GM21447 (cell line): ENCODE measurements around the gene CPLANE1.
"Not testable (repeated sequence)": the region's sequence is repeated elsewhere in the genome, so short reads cannot be mapped to it uniquely, and the experiment has no call there.

Experiments
- ATAC-seq: cut with Tn5 transposase; IDR thresholded peaks from one replicate; pipeline ENCODE4 v1.9.1; 2021; ENCODE audit not compliant: unreplicated experiment

Gene CPLANE1

GRCh38 chr5:37208883-37209797, 40.0 kb downstream of the CPLANE1 start:
- ATAC-seq: no peak

DNA sequence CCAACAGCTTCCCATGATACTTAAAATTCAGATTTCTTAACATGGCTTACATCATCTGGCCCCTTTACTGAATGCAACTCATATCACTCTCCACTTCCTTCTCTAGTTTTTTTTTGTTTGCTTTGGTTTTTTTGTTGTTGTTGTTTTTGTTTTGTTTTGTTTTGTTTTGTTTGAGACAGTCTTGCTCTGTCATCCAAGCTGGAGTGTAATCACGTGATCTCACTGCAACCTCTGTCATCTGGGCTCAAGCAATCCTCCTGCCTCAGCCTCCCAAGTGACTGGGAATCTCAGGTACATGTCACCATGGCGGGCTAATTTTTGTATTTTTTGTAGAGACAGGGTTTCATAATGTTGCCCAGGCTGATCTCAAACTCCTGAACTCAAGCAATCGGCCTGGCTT, 41.4 kb downstream of the CPLANE1 start:
- ATAC-seq: no peak

GRCh38 chr5:37206736-37207135, 42.4 kb downstream of the CPLANE1 start:
- ATAC-seq: no peak

- ATAC-seq: no peak
Measured at GRCh38 chr5:37198842-37199241, 50.3 kb downstream of the CPLANE1 start.

GRCh38 chr5:37198061-37198460, 51.1 kb downstream of the CPLANE1 start:
- ATAC-seq: peak; percentile 69

- ATAC-seq: peak; percentile 96
Measured at GRCh38 chr5:37197340-37198050, 51.7 kb downstream of the CPLANE1 start.

- no peak for ATAC-seq
Measured at GRCh38 chr5:37190592-37190991, 58.6 kb downstream of the CPLANE1 start.

- ATAC-seq: no peak
Measured at GRCh38 chr5:37189355-37189754, 59.8 kb downstream of the CPLANE1 start.

DNA sequence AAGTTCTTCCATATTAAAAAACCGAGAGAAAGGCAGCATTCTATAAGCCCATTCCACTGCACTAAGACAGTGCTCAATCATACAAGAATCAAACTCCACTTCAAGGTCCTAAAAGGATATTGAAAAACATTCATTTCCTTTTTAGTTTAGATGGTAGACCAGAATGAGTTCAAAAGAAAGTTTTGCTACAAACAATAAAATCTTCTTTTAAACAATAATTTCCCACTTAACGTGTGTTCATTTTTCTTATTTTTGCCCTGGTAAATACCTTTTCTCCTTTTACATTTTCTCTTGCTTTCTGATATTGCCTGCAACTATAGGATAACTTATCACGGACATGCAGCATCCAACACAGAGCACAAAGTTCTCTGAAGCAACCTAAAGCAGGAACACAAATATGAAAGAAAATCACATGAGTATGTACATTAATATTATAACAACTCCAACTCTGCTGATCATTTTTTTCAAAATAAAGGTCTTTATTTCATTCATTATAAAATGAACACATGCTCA, 61.7 kb downstream of the CPLANE1 start:
- no peak for ATAC-seq

DNA sequence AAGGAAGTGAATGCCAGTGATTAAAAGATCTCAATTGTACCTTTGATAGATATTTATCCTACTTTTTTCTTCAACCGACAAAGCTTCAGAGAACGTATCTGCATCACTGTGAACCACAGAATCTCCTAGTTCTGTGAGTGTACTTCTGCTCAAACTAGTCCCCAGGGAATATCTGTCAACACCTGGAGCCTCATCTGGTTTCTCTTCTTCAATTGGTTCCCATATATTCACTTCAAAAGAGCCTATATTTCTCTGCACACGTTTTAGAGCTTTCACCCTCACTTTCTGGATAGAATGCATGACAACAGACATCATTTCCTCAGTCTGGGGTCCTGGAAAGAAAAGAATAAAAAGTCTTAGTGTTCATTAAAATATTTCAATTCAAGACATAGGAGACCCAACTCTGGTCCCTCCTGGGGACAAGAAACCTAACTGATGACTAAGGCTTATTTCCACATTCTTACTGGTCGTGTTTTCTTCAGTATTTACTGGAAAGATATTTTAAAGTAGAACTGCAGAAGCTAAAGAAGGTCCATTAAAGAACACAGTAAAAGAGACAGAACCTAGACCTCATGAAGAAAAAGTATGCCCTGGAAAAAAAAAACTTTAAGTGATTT, 64.3 kb downstream of the CPLANE1 start:
- ATAC-seq: peak; percentile 92

GRCh38 chr5:37182667-37183066, 66.5 kb downstream of the CPLANE1 start:
- ATAC-seq: no peak

GRCh38 chr5:37174928-37175327, 74.2 kb downstream of the CPLANE1 start:
- no peak for ATAC-seq

DNA sequence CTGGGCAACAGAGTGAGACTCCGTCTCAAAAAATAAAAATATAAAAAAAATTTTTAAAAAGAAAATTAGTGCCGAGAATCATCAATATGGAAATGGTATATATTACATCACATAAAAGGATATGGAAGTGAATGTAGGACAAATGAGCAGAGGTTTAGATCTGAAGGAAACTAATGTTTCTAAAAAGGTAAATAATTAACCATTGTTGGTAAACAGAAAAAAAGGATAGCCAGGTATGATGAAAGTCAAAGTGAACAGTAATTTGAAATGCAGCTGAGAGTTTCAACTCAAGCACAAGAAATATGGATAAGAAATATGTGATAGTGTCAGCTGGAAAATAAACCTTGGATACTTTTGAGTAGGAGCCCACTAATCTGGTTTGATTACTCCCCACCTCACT, 76.2 kb downstream of the CPLANE1 start:
- no peak for ATAC-seq

- no peak for ATAC-seq
Measured at GRCh38 chr5:37170856-37171255, 78.3 kb downstream of the CPLANE1 start.

DNA sequence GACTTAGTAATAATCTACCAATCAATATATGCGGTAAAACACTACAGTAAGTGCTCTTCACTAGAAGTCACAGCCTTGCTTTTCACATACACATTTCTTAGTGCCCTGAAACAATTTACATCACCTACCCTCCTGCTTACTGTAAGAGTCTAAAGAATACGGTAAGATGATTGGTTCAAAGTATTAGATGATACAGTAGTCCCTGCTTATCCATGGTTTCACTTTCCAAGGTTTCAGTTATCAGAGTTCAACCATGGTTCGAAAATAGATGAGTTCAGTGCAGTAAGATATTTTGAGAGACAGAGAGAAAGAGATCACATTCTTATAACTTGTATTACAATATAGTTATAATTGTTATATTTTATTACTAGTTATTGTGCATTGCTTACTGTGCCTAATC, 83.0 kb downstream of the CPLANE1 start:
- no peak for ATAC-seq

DNA sequence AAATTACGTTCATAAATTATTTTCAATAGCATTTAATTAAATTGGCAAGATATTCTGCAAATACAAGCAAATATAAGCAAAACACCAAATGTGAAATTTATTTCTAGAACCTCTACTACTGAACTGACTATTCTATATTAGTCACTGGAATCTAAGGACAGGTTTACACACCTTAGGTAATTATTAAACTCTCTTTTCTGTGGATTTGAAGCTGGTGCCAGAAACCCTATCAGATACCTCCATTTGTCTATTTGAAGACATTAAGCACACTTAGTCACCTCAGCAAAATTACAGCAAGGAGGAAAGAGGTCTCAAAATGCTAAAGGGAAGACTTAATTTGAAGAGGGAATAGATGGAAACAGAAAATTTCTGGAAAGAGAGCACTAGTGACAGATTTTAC, 83.4 kb downstream of the CPLANE1 start:
- no peak for ATAC-seq

DNA sequence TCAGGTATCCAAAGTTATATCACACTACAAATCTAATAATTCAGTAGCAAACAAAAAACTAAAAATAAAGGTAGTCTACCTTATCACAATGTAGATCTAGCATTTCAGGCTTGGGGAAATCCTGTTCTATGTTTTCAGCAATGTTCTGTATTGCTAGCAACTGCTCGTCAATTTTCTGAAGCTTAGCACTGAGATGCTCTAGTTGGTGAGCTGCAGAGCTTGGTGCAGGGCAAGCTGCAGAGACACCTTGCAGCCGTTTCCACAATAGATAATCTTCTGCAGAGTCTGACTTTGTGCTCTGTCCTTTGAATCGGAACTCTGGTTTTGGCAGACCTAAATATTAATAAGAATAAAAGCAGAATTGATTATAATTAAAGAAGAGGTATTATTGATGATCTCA, 95.5 kb downstream of the CPLANE1 start:
- no peak for ATAC-seq

GRCh38 chr5:37146896-37147295, 102.3 kb downstream of the CPLANE1 start:
- ATAC-seq: no peak

- no peak for ATAC-seq
Measured at GRCh38 chr5:37136694-37137093, 112.5 kb downstream of the CPLANE1 start.

GRCh38 chr5:37135312-37135711, 113.9 kb downstream of the CPLANE1 start:
- not testable (repeated sequence) for ATAC-seq

GRCh38 chr5:37133939-37134338, 115.2 kb downstream of the CPLANE1 start:
- ATAC-seq: no peak

- ATAC-seq: no peak
Measured at GRCh38 chr5:37132646-37133045, 116.5 kb downstream of the CPLANE1 start.
